AG10803 (cell line): Measurements from ENCODE around the gene SGCD.

Experiments
- DNase-seq: peaks from one replicate; pipeline ENCODE4 v3.0.0; 2010; ENCODE audit warnings: low read depth
- H3K4me3 ChIP-seq: 2 replicates; pipeline ENCODE4 v1.5.1; 2011; ENCODE audit warnings: mild to moderate bottlenecking, low read length, control low read depth
- TF ChIP-seq, protein P1 (sequence below): conservative IDR thresholded peaks from 2 replicates; pipeline ENCODE4 v1.5.1; 2011; ENCODE audit warnings: mild to moderate bottlenecking, low read length, control low read depth, inconsistent platforms

SGCD gene

DNA sequence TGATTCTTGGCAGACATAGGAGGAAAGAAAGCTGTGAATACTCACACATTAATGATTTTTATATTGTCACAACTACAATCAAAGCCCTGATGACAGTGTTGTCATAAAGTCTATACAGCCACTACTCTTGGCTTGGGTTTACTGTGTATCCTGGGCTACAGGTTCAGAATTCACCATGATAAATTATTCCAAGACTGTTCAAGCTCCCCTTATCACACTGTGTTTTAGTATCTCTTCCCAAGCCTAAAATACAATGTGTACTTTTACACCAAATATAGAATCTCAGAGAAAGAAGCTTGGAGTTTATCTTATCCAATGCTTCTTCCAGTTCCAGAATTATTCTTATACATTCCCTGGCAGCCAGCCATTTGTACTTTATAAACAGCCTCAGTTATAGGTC, 395.4 kb downstream of the SGCD start:
- H3K4me3 ChIP-seq = no peak overlapping the region

DNA sequence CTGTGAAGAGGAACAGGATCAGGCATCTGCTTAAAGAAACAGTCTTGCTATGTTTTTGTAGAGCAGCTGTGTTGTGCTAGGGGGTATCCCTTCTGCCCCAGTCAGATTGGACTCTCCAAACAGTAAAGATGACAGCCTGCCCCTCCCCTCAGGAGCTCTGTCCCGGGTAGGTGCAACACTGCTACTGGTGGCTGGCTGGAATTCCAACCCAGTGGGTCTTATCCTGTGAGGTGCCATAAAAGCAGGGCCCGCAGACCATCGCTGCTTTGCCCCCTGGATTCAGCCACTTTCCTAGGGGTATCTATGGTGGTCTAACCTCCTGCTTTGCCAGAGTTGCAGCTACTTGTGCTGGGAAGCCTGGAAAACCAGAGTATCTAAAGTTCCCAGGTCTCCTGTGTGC, 408.5 kb downstream of the SGCD start:
- TF ChIP-seq, protein P1, sequence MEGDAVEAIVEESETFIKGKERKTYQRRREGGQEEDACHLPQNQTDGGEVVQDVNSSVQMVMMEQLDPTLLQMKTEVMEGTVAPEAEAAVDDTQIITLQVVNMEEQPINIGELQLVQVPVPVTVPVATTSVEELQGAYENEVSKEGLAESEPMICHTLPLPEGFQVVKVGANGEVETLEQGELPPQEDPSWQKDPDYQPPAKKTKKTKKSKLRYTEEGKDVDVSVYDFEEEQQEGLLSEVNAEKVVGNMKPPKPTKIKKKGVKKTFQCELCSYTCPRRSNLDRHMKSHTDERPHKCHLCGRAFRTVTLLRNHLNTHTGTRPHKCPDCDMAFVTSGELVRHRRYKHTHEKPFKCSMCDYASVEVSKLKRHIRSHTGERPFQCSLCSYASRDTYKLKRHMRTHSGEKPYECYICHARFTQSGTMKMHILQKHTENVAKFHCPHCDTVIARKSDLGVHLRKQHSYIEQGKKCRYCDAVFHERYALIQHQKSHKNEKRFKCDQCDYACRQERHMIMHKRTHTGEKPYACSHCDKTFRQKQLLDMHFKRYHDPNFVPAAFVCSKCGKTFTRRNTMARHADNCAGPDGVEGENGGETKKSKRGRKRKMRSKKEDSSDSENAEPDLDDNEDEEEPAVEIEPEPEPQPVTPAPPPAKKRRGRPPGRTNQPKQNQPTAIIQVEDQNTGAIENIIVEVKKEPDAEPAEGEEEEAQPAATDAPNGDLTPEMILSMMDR = no peak

More for the DNA sequence above, 395.4 kb downstream of the SGCD start:
- TF ChIP-seq, protein P1 = no peak
- DNase-seq = no peak

DNA sequence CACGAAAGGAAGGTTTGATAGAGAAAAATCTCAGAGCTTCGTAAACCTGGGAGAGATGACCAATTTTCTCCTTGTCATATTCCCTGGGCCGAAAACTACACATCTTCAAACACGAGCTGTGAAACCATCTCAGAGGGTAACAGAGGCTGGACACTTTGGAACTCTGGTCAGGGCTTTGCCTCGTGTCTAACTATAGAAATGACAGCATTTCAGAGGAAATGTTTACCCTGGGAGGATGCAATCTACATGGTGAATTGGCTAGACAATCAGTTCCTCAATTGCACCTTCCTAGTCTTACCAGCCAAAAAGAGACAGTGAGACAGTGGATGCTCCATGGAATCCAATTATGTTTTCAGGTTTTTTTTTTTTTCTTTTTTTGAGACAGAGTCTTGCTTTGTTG, 414.6 kb downstream of the SGCD start:
- no peak overlapping the region for H3K4me3 ChIP-seq
- DNase-seq = no peak
- TF ChIP-seq, protein P1 = no peak

More for the DNA sequence above, 408.5 kb downstream of the SGCD start:
- DNase-seq = no peak
- no peak overlapping the region for H3K4me3 ChIP-seq

DNA sequence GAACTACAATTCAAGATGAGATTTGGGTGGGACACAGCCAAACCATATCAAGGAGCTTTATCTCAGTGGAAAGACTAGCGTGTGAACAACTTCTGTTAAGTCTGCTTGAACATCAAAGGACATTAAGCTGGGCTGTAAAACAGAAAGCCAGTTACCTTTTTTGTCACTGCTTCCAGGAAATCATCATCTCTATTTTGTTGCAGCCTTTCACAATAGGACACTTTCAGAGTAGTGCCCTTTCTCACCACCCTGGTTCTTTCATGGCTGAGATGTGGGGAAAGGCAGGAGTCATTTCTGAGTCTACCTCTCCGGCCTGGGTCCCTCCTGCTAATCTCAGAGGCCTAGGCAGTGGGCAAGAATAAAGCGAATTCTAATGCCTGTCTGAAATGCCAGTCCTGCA, 426.9 kb downstream of the SGCD start:
- DNase-seq = no peak
- TF ChIP-seq, protein P1 = no peak

DNA sequence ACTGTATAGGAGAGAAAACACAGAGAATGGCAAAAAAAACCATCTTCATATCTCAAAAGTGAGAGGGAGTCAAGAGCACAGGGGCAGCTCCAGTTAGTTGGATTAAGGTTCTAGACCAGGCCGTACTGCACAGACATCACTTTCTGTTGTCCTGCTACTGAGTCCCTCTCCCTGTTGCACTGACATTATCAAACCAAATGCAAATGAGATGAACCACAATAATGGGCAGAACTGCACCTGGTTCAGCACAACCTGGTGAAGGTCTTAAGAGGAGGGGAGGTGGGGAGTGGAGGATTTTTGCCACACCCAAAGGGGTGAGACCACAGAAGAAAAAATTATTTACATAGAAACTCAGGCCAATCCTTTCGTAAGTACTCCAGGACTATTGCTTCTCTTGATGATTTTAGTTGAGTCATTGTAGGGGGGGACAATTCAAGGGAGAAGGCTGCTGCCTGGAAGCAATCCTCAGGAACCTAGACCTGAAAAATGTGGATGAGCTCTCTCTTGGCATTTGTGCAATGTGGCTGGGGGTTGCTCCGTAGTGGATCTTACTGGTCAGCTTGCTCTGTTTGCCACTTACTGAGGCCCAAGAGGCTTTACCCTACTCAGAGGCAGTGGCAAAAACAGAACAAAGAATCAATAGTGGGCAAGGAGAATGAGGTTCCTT, 428.6 kb downstream of the SGCD start:
- DNase-seq = peak; percentile 36
- TF ChIP-seq, protein P1 = no peak

More for the DNA sequence above, 426.9 kb downstream of the SGCD start:
- H3K4me3 ChIP-seq = no peak overlapping the region

DNA sequence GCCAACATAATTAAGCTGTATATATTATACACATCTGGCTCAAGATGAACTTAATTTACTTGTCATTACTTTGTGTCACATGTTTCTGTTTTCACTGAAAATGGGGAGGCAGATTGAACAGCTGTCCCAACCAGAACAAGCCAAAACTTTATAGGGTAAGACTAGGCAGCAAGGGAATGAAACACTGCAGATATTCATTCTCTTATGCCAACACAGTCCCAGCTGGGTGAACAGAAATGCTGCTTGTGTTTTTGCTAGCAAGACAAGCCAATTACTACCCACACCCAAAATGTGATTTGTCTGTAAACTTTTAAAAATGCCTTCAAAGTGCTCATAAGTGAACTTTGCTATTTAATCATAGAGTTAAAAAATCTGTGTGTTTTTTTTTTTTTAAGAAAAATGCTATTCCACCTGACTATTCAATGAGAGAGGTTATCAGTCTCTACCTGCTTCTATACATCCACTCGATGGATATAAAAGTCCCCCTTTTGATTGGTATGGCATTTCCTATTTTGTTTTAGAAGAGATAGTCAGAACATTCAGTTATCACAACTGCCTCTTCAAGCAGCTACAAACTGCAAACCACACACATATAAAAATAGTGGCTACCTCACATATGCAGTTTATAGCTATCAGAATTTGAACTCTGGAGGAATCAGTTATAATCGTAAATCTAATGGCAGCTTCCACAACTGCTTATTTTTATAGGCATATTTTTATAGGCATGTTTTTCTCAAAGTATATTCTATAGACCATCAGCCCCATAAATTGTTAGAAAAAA, 431.2 kb downstream of the SGCD start:
- TF ChIP-seq, protein P1 = no peak
- no peak overlapping the region for H3K4me3 ChIP-seq
- DNase-seq = no peak

More for the DNA sequence above, 428.6 kb downstream of the SGCD start:
- H3K4me3 ChIP-seq = no peak overlapping the region

DNA sequence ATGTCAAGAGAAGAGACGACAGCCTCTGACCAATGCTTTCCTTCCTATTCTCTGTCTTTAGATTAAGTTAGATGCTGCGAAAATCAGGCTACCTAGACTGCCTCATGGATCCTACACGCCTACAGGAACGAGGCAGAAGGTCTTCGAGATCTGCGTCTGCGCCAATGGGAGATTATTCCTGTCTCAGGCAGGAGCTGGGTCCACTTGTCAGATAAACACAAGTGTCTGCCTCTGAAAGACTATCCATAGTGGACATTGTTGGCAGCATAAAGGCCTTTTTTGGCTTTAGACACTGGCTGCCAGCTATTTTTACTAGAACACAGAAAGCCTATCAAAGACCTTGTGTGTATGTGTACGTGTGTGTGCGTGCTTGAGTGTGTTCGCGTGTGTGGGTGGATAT, 432.2 kb downstream of the SGCD start:
- DNase-seq = no peak
- TF ChIP-seq, protein P1 = no peak
- H3K4me3 ChIP-seq = no peak overlapping the region
